ENCODE results near the gene FBXL19.
A peak's percentile ranks its signal among the peaks of the same experiment; 100 is the strongest.

FBXL19 gene

GRCh38 chr16:30996324-30996984, 73.1 kb downstream of the FBXL19 start:
- no peak for TF ChIP-seq CTCF (IDR thresholded peaks at IDR 0.05; ENCODE audit: extremely low read depth, missing control alignments)
- DNase-seq (ENCODE audit: low spot score), result no peak

GRCh38 chr16:30996985-30997724, 73.8 kb downstream of the FBXL19 start:
- no peak for TF ChIP-seq CTCF (IDR thresholded peaks at IDR 0.05; ENCODE audit: extremely low read depth, missing control alignments)
- DNase-seq (ENCODE audit: low spot score), result peak; percentile 100

GRCh38 chr16:30997725-30998711, 74.6 kb downstream of the FBXL19 start:
- no peak for DNase-seq (ENCODE audit: low spot score)
- no peak for TF ChIP-seq CTCF (IDR thresholded peaks at IDR 0.05; ENCODE audit: extremely low read depth, missing control alignments)
